Testis (tissue), 2 donors: ENCODE measurements around the gene UPK3BL2.
"Not testable (repeated sequence)": the region's sequence is repeated elsewhere in the genome, so short reads cannot be mapped to it uniquely, and the experiment has no call there.

ENCODE experiments used
- CTCF ChIP-seq, 3 experiments: fragments of 450-650 bp in 2 of 3; fragments of 200-600 bp in 1 of 3; sonication (generic) in 1 of 3; IDR thresholded peaks; one replicate each; pipeline ENCODE4 v1.5.1; 2016 to 2019; ENCODE audit warnings: antibody characterized with exemption in 3 of 3, mild to moderate bottlenecking in 2 of 3, moderate library complexity in 1 of 3
- POLR2A ChIP-seq: fragments of 450-650 bp; IDR thresholded peaks from one replicate; pipeline ENCODE4 v1.6.1; 2017; ENCODE audit warnings: antibody characterized with exemption, mild to moderate bottlenecking, moderate library complexity

GRCh38 chr7:102498321-102498720 is 45.2 kb downstream of the UPK3BL2 start:
- TF ChIP-seq CTCF (IDR thresholded peaks at IDR 0.05); POLR2A: not testable (repeated sequence)
